ENCODE results near the gene ABLIM2. TPM values are rescaled to one million over a fixed set of nuclear protein-coding genes. Genes with fewer than 3 reads are reported as not detected.

Gene ABLIM2
- total RNA-seq, 4 donors from 2014 or later: 5.9 to 20.0 (median 8.6) TPM

- TF ChIP-seq CTCF (IDR thresholded peaks at IDR 0.05; ENCODE audit: low read depth): no peak
Measured at GRCh38 chr4:8067945-8068896, 90.4 kb downstream of the ABLIM2 start.

GRCh38 chr4:8067274-8067936 lies 91.2 kb downstream of the ABLIM2 start:
- TF ChIP-seq CTCF (IDR thresholded peaks at IDR 0.05; ENCODE audit: low read depth): no peak

GRCh38 chr4:8066336-8066931 lies 92.2 kb downstream of the ABLIM2 start:
- TF ChIP-seq CTCF (IDR thresholded peaks at IDR 0.05; ENCODE audit: low read depth): no peak

- no peak for TF ChIP-seq CTCF (IDR thresholded peaks at IDR 0.05; ENCODE audit: low read depth)
Measured at GRCh38 chr4:8063974-8064563, 94.5 kb downstream of the ABLIM2 start.

- TF ChIP-seq CTCF (IDR thresholded peaks at IDR 0.05; ENCODE audit: low read depth): no peak
Measured at GRCh38 chr4:8061573-8061972, 97.0 kb downstream of the ABLIM2 start.

GRCh38 chr4:8061145-8061544 lies 97.5 kb downstream of the ABLIM2 start:
- no peak for TF ChIP-seq CTCF (IDR thresholded peaks at IDR 0.05; ENCODE audit: low read depth)
